Erythroblast (primary cell): ENCODE results near the gene KRT36.

ENCODE experiments used
- GATA1 ChIP-seq: IDR thresholded peaks from 2 replicates; pipeline ENCODE4 v1.6.1; 2011; ENCODE audit warnings: low read depth, mild to moderate bottlenecking, control low read depth, low read length, moderate library complexity
- POLR2A ChIP-seq: IDR thresholded peaks from 2 replicates; pipeline ENCODE4 v1.6.1; 2011; ENCODE audit warnings: mild to moderate bottlenecking, low read length

DNA sequence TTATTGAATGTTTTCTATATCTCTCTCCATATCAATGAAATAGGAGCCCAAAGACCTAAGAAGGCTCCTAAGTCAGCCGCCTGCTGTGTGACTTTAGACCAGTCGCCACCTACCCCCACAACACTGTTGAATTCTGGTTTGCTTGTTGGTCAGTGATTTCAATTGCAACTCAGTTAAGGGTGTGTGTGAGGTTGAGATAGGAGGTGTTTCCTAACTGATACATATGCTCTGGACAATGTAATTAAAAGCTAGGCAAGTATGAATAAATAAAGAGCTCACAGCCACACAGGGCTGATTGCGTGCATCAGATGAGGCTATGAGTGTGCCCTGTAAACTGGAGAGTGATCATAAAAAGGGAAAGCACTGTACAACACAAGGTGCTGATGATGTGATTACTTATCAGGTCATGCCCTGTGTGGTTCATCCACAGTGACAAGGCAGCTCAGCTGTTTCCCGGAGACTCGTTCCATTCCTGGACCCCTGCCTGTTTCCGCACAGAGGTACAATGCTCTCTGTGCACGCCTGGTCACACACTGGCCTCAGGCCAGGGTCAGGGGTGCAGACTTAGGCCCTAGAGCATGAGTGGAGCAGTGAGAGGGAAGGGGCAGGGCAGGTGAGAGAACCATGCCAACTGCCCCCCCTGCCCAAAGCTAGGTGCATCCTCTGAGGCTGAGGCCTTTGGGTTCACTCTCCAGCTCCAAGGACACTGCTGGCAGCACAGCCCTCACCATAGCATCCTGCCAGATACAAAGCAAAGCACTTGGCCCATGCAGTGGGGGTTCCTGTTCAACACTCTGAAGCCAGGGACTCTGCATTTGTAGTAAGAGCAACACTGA lies 5.5 kb downstream of the KRT36 start:
- TF ChIP-seq POLR2A (no peak), GATA1 (no peak)
